Nephron progenitor cell (in vitro differentiated cells): ENCODE results near the gene FOXN3.

Experiments used
- DNase-seq: peaks from one replicate; pipeline ENCODE4 v3.0.0; 2021
- H3K27ac Mint-ChIP-seq: 2 replicates; pipeline ENCODE4 v1.8.0; 2021; ENCODE audit warnings: mild to moderate bottlenecking, moderate library complexity, mixed read lengths
- H3K27me3 Mint-ChIP-seq: 2 replicates; pipeline ENCODE4 v1.8.0; 2021; ENCODE audit warnings: mild to moderate bottlenecking, low read depth, mixed read lengths; ENCODE audit not compliant: poor library complexity
- H3K36me3 Mint-ChIP-seq: 2 replicates; pipeline ENCODE4 v1.8.0; 2021; ENCODE audit warnings: low read depth, mixed read lengths
- H3K4me1 Mint-ChIP-seq: 2 replicates; pipeline ENCODE4 v1.8.0; 2021; ENCODE audit warnings: mixed read lengths
- H3K4me3 Mint-ChIP-seq: 2 replicates; pipeline ENCODE4 v1.8.0; 2021; ENCODE audit warnings: mild to moderate bottlenecking, moderate library complexity, mixed read lengths
- H3K9me3 Mint-ChIP-seq: 2 replicates; pipeline ENCODE4 v1.8.0; 2021; ENCODE audit warnings: mild to moderate bottlenecking, moderate library complexity, mixed read lengths
- TF ChIP-seq, protein P1 (sequence below): fragments of 200-600 bp; sonication (generic); IDR thresholded peaks from 2 replicates; pipeline ENCODE4 v1.5.0; 2021; ENCODE audit warnings: antibody characterized with exemption

FOXN3 gene

GRCh38 chr14:89377544-89377943 is 39.5 kb downstream of the FOXN3 start:
- H3K9me3 Mint-ChIP-seq, result peaks cover 53% of the 10 kb centered on the region
- peaks cover 68% of the 10 kb centered on the region for H3K36me3 Mint-ChIP-seq
- H3K27me3 Mint-ChIP-seq, result no peaks in the 10 kb centered on the region
- H3K4me3 Mint-ChIP-seq, result no peak overlapping the region
- no peak for DNase-seq
- TF ChIP-seq, protein P1, sequence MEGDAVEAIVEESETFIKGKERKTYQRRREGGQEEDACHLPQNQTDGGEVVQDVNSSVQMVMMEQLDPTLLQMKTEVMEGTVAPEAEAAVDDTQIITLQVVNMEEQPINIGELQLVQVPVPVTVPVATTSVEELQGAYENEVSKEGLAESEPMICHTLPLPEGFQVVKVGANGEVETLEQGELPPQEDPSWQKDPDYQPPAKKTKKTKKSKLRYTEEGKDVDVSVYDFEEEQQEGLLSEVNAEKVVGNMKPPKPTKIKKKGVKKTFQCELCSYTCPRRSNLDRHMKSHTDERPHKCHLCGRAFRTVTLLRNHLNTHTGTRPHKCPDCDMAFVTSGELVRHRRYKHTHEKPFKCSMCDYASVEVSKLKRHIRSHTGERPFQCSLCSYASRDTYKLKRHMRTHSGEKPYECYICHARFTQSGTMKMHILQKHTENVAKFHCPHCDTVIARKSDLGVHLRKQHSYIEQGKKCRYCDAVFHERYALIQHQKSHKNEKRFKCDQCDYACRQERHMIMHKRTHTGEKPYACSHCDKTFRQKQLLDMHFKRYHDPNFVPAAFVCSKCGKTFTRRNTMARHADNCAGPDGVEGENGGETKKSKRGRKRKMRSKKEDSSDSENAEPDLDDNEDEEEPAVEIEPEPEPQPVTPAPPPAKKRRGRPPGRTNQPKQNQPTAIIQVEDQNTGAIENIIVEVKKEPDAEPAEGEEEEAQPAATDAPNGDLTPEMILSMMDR, result no peak
- no peak overlapping the region for H3K27ac Mint-ChIP-seq
- peaks cover 5% of the 10 kb centered on the region for H3K4me1 Mint-ChIP-seq

GRCh38 chr14:89374908-89375307 is 42.1 kb downstream of the FOXN3 start:
- DNase-seq, result no peak

DNA sequence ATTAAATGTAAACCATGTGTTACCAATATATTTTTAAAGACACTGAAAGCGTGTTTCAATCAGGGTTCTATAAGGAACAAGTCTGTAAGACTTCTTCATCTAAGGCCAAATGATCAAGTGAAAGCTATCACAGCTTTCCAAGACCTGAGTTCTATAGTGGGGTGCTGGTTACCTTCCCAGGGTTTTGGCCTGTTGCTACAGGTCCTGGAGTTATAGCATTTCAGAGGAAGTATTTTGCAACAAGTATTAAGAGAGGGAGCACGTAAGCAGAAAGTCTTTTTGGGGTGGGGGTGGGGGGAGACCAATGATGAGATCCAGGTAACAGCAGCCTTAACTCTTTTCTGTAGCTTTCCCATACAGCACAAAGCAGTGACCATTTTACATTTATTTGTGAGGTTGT is 43.8 kb downstream of the FOXN3 start:
- TF ChIP-seq, protein P1, result no peak
- Mint-ChIP-seq H3K27me3 (no peaks in the 10 kb centered on the region), H3K27ac (no peak overlapping the region), H3K4me3 (no peak overlapping the region), H3K9me3 (peaks cover 21% of the 10 kb centered on the region), H3K36me3 (peaks cover 50% of the 10 kb centered on the region), H3K4me1 (peaks cover 39% of the 10 kb centered on the region)
- no peak for DNase-seq

More at GRCh38 chr14:89374908-89375307, 42.1 kb downstream of the FOXN3 start:
- TF ChIP-seq, protein P1, result no peak
- H3K27ac Mint-ChIP-seq, result no peak overlapping the region
- no peaks in the 10 kb centered on the region for H3K27me3 Mint-ChIP-seq
- H3K36me3 Mint-ChIP-seq, result peaks cover 58% of the 10 kb centered on the region
- H3K4me1 Mint-ChIP-seq, result peaks cover 30% of the 10 kb centered on the region
- no peak overlapping the region for H3K4me3 Mint-ChIP-seq
- peaks cover 35% of the 10 kb centered on the region for H3K9me3 Mint-ChIP-seq

DNA sequence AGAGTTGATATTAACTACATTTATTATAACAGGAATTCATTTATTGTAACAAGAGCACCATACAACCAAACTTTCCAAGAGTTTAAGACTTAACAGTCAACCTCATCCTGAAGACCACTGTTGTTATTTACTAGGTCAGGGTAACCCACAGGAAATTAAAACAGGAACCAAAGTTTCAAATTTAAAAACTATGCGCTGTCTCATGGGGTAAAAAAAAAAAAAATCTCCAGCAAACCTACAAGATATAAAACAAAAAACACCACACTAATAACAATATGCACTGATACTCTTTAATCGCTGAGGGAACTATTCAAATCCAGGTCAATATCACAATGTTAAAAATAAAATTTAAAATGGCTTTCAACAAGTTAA is 44.5 kb downstream of the FOXN3 start:
- no peak overlapping the region for H3K4me3 Mint-ChIP-seq
- TF ChIP-seq, protein P1, result no peak
- H3K36me3 Mint-ChIP-seq, result peaks cover 43% of the 10 kb centered on the region
- H3K27ac Mint-ChIP-seq, result no peak overlapping the region
- H3K4me1 Mint-ChIP-seq, result peaks cover 43% of the 10 kb centered on the region
- H3K9me3 Mint-ChIP-seq, result peaks cover 14% of the 10 kb centered on the region
- DNase-seq, result no peak
- no peaks in the 10 kb centered on the region for H3K27me3 Mint-ChIP-seq

GRCh38 chr14:89371585-89372511 is 45.2 kb downstream of the FOXN3 start:
- DNase-seq, result no peak
- no peak overlapping the region for H3K4me3 Mint-ChIP-seq
- TF ChIP-seq, protein P1, result no peak
- H3K27ac Mint-ChIP-seq, result peak overlapping the region; percentile 9
- H3K36me3 Mint-ChIP-seq, result peaks cover 42% of the 10 kb centered on the region
- peaks cover 13% of the 10 kb centered on the region for H3K9me3 Mint-ChIP-seq
- no peaks in the 10 kb centered on the region for H3K27me3 Mint-ChIP-seq
- H3K4me1 Mint-ChIP-seq, result peaks cover 50% of the 10 kb centered on the region

DNA sequence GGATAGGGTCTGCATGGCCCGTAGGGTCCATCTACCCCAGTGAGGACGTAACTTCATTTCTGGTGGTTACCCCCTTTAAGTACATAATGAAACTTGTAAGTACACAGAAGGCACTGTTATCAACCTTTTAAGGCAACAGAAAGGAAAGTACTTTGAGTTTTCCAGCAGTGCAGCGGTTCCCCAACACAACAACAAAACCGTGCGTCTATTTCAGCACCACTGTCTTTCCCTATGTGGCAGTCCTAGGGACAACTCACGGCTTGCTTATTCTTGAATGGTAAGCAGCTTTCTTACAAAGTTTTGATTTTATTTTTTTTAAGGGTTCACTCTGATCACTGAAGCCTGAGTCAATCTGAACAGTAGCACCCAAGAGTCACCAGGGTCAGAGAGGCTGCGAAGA is 46.3 kb downstream of the FOXN3 start:
- no peak overlapping the region for H3K4me3 Mint-ChIP-seq
- no peak overlapping the region for H3K27ac Mint-ChIP-seq
- H3K27me3 Mint-ChIP-seq, result no peaks in the 10 kb centered on the region
- peaks cover 13% of the 10 kb centered on the region for H3K9me3 Mint-ChIP-seq
- H3K4me1 Mint-ChIP-seq, result peaks cover 54% of the 10 kb centered on the region
- peaks cover 37% of the 10 kb centered on the region for H3K36me3 Mint-ChIP-seq
- DNase-seq, result no peak
- TF ChIP-seq, protein P1, result no peak
